HEK293 (cell line): ENCODE measurements around the gene SLC39A10.

Experiments
- CTCF ChIA-PET: fragments of 350-600 bp; formaldehyde crosslinking; extraction: SDS; loops from one replicate; lab custom pipeline; 2021; ENCODE audit warnings: antibody characterized with exemption; lab: Yijun Ruan, JAX
- POLR2A ChIA-PET: fragments of 300-600 bp; formaldehyde crosslinking; extraction: SDS; loops from one replicate; lab custom pipeline; 2020; ENCODE audit warnings: antibody characterized with exemption, inconsistent platforms; lab: Yijun Ruan, JAX
- H3K27ac ChIP-seq: fragments of 200-500 bp; sonication (Bioruptor generic); 2 replicates; pipeline ENCODE4 v1.5.1; 2014; ENCODE audit warnings: low read depth, low read length, control low read depth, inconsistent platforms; ENCODE audit errors: extremely low read depth
- H3K36me3 ChIP-seq, 2 experiments: fragments of 200-500 bp in 1 of 2; sonication (Bioruptor generic) in 1 of 2; 1 replicate in 1 of 2; 2 replicates in 1 of 2; pipeline ENCODE4 v1.5.1; 2014 to 2017; ENCODE audit warnings: inconsistent platforms in 2 of 2, low read length in 2 of 2; ENCODE audit not compliant: control insufficient read depth in 2 of 2, insufficient read depth in 1 of 2
- H3K4me1 ChIP-seq: fragments of 200-500 bp; sonication (Bioruptor generic); 2 replicates; pipeline ENCODE4 v1.5.1; 2014; ENCODE audit warnings: mild to moderate bottlenecking, low read length, inconsistent platforms; ENCODE audit not compliant: control insufficient read depth, insufficient read depth
- H3K4me3 ChIP-seq: 2 replicates; pipeline ENCODE4 v1.5.1; 2011; ENCODE audit warnings: low read depth, mild to moderate bottlenecking, control low read depth, low read length, moderate library complexity
- H3K9me3 ChIP-seq: fragments of 200-500 bp; sonication (Bioruptor generic); 2 replicates; pipeline ENCODE4 v1.5.1; 2014; ENCODE audit warnings: low read depth, low read length, inconsistent platforms; ENCODE audit not compliant: control insufficient read depth, insufficient read depth
- KLF8 ChIP-seq: fragments of 450-650 bp; formaldehyde crosslinking; IDR thresholded peaks from 2 replicates; pipeline ENCODE4 v1.5.1; 2016; ENCODE audit warnings: missing biosample characterization, missing genetic modification characterization
- SETDB1 ChIP-seq: IDR thresholded peaks from one replicate; pipeline ENCODE4 v1.6.1; 2017; ENCODE audit warnings: mild to moderate bottlenecking, low read length, moderate library complexity, mixed read lengths; ENCODE audit not compliant: insufficient read length
- YY1 ChIP-seq: fragments of 450-650 bp; formaldehyde crosslinking; IDR thresholded peaks from 2 replicates; pipeline ENCODE4 v1.5.1; 2018; ENCODE audit warnings: missing biosample characterization, missing genetic modification characterization
- ZBTB1 ChIP-seq: fragments of 450-650 bp; formaldehyde crosslinking; IDR thresholded peaks from 2 replicates; pipeline ENCODE4 v1.5.1; 2016; ENCODE audit warnings: missing biosample characterization, missing genetic modification characterization
- ZBTB17 ChIP-seq: fragments of 450-650 bp; formaldehyde crosslinking; IDR thresholded peaks from 2 replicates; pipeline ENCODE4 v1.5.1; 2016; ENCODE audit warnings: missing biosample characterization, missing genetic modification characterization
- ZEB2 ChIP-seq: fragments of 450-650 bp; formaldehyde crosslinking; IDR thresholded peaks from 2 replicates; pipeline ENCODE4 v1.5.1; 2016; ENCODE audit warnings: missing biosample characterization, missing genetic modification characterization
- ZNF19 ChIP-seq: fragments of 450-650 bp; formaldehyde crosslinking; IDR thresholded peaks from 2 replicates; pipeline ENCODE4; 2016; ENCODE audit warnings: missing biosample characterization, missing genetic modification characterization, low read depth
- ZNF324 ChIP-seq: fragments of 450-650 bp; formaldehyde crosslinking; IDR thresholded peaks from 2 replicates; pipeline ENCODE4 v1.5.1; 2016; ENCODE audit warnings: missing biosample characterization, missing genetic modification characterization
- ZNF394 ChIP-seq: fragments of 450-650 bp; formaldehyde crosslinking; IDR thresholded peaks from 2 replicates; pipeline ENCODE4 v1.5.1; 2016; ENCODE audit warnings: missing biosample characterization, missing genetic modification characterization, mild to moderate bottlenecking, moderate library complexity, borderline replicate concordance
- ZNF501 ChIP-seq: fragments of 450-650 bp; formaldehyde crosslinking; IDR thresholded peaks from 2 replicates; pipeline ENCODE4 v1.5.1; 2016; ENCODE audit warnings: missing biosample characterization, missing genetic modification characterization
- ZNF561 ChIP-seq: fragments of 450-650 bp; IDR thresholded peaks from 2 replicates; pipeline ENCODE4 v1.5.1; 2018; ENCODE audit warnings: missing biosample characterization, missing genetic modification characterization, borderline replicate concordance
- ZNF585B ChIP-seq: fragments of 450-650 bp; formaldehyde crosslinking; IDR thresholded peaks from 2 replicates; pipeline ENCODE4 v1.5.1; 2016; ENCODE audit warnings: missing biosample characterization, missing genetic modification characterization
- ZNF610 ChIP-seq: fragments of 450-650 bp; formaldehyde crosslinking; IDR thresholded peaks from 2 replicates; pipeline ENCODE4 v1.5.1; 2016; ENCODE audit warnings: missing biosample characterization, missing genetic modification characterization, borderline replicate concordance
- ZNF629 ChIP-seq: fragments of 450-650 bp; formaldehyde crosslinking; IDR thresholded peaks from 2 replicates; pipeline ENCODE4 v1.5.1; 2017; ENCODE audit warnings: missing biosample characterization, missing genetic modification characterization
- ZNF660 ChIP-seq: fragments of 450-650 bp; IDR thresholded peaks from 2 replicates; pipeline ENCODE4 v1.5.1; 2018; ENCODE audit warnings: missing biosample characterization, mild to moderate bottlenecking, missing genetic modification characterization
- ZXDB ChIP-seq: fragments of 450-650 bp; formaldehyde crosslinking; IDR thresholded peaks from 2 replicates; pipeline ENCODE4 v1.5.1; 2016; ENCODE audit warnings: missing biosample characterization, missing genetic modification characterization
- TF ChIP-seq, protein P1 (sequence below): fragments of 450-650 bp; formaldehyde crosslinking; IDR thresholded peaks from 2 replicates; pipeline ENCODE4 v1.5.1; 2016; ENCODE audit warnings: missing biosample characterization, missing genetic modification characterization
- TF ChIP-seq, protein P2 (sequence below): fragments of 450-650 bp; formaldehyde crosslinking; IDR thresholded peaks from 2 replicates; pipeline ENCODE4 v1.5.1; 2016; ENCODE audit warnings: missing biosample characterization, missing genetic modification characterization
- TF ChIP-seq, protein P3 (sequence below): fragments of 450-650 bp; formaldehyde crosslinking; IDR thresholded peaks from 2 replicates; pipeline ENCODE4 v1.5.1; 2016; ENCODE audit warnings: missing biosample characterization, missing genetic modification characterization
- TF ChIP-seq, protein P4 (sequence below): fragments of 450-650 bp; formaldehyde crosslinking; IDR thresholded peaks from 2 replicates; pipeline ENCODE4 v1.5.1; 2017; ENCODE audit warnings: missing biosample characterization, mild to moderate bottlenecking, missing genetic modification characterization, moderate library complexity
- TF ChIP-seq, protein P5 (sequence below): fragments of 450-650 bp; formaldehyde crosslinking; IDR thresholded peaks from 2 replicates; pipeline ENCODE4 v1.5.1; 2016; ENCODE audit warnings: missing biosample characterization, missing genetic modification characterization, low read depth

SLC39A10 gene, protein sequence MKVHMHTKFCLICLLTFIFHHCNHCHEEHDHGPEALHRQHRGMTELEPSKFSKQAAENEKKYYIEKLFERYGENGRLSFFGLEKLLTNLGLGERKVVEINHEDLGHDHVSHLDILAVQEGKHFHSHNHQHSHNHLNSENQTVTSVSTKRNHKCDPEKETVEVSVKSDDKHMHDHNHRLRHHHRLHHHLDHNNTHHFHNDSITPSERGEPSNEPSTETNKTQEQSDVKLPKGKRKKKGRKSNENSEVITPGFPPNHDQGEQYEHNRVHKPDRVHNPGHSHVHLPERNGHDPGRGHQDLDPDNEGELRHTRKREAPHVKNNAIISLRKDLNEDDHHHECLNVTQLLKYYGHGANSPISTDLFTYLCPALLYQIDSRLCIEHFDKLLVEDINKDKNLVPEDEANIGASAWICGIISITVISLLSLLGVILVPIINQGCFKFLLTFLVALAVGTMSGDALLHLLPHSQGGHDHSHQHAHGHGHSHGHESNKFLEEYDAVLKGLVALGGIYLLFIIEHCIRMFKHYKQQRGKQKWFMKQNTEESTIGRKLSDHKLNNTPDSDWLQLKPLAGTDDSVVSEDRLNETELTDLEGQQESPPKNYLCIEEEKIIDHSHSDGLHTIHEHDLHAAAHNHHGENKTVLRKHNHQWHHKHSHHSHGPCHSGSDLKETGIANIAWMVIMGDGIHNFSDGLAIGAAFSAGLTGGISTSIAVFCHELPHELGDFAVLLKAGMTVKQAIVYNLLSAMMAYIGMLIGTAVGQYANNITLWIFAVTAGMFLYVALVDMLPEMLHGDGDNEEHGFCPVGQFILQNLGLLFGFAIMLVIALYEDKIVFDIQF

DNA sequence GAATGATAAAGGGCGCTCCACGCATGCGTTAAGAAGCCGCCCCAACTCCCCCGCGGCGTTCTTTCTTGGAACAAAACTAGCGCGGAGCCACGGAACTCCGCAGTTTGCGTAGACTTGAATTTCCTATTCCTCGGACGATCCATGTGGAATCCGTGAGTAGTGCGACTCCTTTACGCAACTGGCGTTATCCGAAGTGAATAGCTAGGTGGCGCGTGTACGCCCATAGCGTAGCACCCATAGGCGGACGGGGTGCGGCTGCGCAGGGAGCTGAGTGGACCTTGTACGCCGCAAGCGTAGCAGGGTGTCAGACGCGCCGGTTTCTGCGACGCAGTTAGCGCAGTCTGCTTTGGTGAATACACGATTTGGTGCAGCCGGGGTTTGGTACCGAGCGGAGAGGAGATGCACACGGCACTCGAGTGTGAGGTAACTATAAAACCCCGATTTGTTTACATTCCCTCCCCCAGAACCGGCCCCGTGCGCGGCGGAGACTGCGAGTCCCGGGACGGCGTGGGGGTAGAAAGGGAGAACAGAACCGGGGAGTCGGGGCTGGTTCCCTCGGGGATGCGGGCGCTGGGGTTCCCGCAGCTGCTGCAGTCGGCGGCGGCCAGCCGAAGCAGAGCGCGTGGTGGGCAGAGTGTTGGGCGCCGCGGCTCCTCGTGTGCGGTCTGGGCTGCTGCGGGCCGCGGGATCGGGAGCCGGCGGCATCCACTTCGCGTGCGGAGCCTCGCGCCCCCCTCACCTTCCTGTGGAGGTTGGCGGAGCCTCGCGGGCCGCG is at the start of gene SLC39A10:
SLC39A10 (plus strand) TSS at position 368 of the 775 bp plus-strand sequence. CDS start 22,817 bp downstream, outside the sequence.
- CTCF ChIA-PET = interaction anchor here (0.5 to 1.3 kb wide), 8 partner anchors 12 to 394 kb away, joined by 3 to 5 read pairs (median 4); no protein-coding TSS in a partner anchor
- Histone ChIP-seq H3K27ac (peak within 1 kb of the TSS; percentile 86), H3K9me3 (no peaks in the 10 kb centered on the region), H3K4me3 (peak within 1 kb of the TSS; percentile 86), H3K36me3 (no peaks in the 10 kb centered on the region), H3K4me1 (no peaks in the 10 kb centered on the region)
- POLR2A ChIA-PET = interaction anchor here (0.6 to 1.7 kb wide), 13 partner anchors 9 to 1386 kb away, joined by 3 to 24 read pairs (median 3); no protein-coding TSS in a partner anchor
- TF ChIP-seq ZBTB17 (tag by site-specific recombination) (0 out of 2 replicates have a peak, but pooled peaks have one; percentile 17), SETDB1 (peak; percentile 51), YY1 (tag by site-specific recombination) (no peak), ZNF660 (tag by site-specific recombination) (peak; percentile 53; the same call in 1 of the 2 replicates), ZNF324 (tag by site-specific recombination) (no peak), ZXDB (tag by site-specific recombination) (peak; percentile 48; the same call in 1 of the 2 replicates), ZNF19 (tag by site-specific recombination) (peak; percentile 91; the same call in 1 of the 2 replicates), ZBTB1 (tag by site-specific recombination) (no peak), ZEB2 (peak; percentile 46; the same call in 1 of the 2 replicates), ZNF501 (tag by site-specific recombination) (0 out of 2 replicates have a peak, but pooled peaks have one; percentile 33), ZNF394 (0 out of 2 replicates have a peak, but pooled peaks have one; percentile 16), ZNF629 (tag by site-specific recombination) (peak; percentile 55), ZNF585B (tag by site-specific recombination) (no peak), ZNF610 (tag by site-specific recombination) (0 out of 2 replicates have a peak, but pooled peaks have one; percentile 21), KLF8 (tag by site-specific recombination) (no peak), ZNF561 (tag by site-specific recombination) (peak; percentile 41; the same call in 1 of the 2 replicates)
- TF ChIP-seq, protein P1, sequence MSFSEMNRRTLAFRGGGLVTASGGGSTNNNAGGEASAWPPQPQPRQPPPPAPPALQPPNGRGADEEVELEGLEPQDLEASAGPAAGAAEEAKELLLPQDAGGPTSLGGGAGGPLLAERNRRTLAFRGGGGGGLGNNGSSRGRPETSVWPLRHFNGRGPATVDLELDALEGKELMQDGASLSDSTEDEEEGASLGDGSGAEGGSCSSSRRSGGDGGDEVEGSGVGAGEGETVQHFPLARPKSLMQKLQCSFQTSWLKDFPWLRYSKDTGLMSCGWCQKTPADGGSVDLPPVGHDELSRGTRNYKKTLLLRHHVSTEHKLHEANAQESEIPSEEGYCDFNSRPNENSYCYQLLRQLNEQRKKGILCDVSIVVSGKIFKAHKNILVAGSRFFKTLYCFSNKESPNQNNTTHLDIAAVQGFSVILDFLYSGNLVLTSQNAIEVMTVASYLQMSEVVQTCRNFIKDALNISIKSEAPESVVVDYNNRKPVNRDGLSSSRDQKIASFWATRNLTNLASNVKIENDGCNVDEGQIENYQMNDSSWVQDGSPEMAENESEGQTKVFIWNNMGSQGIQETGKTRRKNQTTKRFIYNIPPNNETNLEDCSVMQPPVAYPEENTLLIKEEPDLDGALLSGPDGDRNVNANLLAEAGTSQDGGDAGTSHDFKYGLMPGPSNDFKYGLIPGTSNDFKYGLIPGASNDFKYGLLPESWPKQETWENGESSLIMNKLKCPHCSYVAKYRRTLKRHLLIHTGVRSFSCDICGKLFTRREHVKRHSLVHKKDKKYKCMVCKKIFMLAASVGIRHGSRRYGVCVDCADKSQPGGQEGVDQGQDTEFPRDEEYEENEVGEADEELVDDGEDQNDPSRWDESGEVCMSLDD (tag by site-specific recombination) = peak; percentile 38; the same call in 1 of the 2 replicates
- TF ChIP-seq, protein P2, sequence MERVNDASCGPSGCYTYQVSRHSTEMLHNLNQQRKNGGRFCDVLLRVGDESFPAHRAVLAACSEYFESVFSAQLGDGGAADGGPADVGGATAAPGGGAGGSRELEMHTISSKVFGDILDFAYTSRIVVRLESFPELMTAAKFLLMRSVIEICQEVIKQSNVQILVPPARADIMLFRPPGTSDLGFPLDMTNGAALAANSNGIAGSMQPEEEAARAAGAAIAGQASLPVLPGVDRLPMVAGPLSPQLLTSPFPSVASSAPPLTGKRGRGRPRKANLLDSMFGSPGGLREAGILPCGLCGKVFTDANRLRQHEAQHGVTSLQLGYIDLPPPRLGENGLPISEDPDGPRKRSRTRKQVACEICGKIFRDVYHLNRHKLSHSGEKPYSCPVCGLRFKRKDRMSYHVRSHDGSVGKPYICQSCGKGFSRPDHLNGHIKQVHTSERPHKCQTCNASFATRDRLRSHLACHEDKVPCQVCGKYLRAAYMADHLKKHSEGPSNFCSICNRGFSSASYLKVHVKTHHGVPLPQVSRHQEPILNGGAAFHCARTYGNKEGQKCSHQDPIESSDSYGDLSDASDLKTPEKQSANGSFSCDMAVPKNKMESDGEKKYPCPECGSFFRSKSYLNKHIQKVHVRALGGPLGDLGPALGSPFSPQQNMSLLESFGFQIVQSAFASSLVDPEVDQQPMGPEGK = peak; percentile 46; the same call in 1 of the 2 replicates
- TF ChIP-seq, protein P3, sequence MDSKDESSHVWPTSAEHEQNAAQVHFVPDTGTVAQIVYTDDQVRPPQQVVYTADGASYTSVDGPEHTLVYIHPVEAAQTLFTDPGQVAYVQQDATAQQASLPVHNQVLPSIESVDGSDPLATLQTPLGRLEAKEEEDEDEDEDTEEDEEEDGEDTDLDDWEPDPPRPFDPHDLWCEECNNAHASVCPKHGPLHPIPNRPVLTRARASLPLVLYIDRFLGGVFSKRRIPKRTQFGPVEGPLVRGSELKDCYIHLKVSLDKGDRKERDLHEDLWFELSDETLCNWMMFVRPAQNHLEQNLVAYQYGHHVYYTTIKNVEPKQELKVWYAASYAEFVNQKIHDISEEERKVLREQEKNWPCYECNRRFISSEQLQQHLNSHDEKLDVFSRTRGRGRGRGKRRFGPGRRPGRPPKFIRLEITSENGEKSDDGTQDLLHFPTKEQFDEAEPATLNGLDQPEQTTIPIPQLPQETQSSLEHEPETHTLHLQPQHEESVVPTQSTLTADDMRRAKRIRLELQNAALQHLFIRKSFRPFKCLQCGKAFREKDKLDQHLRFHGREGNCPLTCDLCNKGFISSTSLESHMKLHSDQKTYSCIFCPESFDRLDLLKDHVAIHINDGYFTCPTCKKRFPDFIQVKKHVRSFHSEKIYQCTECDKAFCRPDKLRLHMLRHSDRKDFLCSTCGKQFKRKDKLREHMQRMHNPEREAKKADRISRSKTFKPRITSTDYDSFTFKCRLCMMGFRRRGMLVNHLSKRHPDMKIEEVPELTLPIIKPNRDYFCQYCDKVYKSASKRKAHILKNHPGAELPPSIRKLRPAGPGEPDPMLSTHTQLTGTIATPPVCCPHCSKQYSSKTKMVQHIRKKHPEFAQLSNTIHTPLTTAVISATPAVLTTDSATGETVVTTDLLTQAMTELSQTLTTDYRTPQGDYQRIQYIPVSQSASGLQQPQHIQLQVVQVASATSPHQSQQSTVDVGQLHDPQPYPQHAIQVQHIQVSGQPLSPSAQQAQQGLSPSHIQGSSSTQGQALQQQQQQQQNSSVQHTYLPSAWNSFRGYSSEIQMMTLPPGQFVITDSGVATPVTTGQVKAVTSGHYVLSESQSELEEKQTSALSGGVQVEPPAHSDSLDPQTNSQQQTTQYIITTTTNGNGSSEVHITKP = peak; percentile 8; the same call in 1 of the 2 replicates
- TF ChIP-seq, protein P4, sequence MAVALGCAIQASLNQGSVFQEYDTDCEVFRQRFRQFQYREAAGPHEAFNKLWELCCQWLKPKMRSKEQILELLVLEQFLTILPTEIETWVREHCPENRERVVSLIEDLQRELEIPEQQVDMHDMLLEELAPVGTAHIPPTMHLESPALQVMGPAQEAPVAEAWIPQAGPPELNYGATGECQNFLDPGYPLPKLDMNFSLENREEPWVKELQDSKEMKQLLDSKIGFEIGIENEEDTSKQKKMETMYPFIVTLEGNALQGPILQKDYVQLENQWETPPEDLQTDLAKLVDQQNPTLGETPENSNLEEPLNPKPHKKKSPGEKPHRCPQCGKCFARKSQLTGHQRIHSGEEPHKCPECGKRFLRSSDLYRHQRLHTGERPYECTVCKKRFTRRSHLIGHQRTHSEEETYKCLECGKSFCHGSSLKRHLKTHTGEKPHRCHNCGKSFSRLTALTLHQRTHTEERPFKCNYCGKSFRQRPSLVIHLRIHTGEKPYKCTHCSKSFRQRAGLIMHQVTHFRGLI (tag by site-specific recombination) = peak; percentile 89
- TF ChIP-seq, protein P5, sequence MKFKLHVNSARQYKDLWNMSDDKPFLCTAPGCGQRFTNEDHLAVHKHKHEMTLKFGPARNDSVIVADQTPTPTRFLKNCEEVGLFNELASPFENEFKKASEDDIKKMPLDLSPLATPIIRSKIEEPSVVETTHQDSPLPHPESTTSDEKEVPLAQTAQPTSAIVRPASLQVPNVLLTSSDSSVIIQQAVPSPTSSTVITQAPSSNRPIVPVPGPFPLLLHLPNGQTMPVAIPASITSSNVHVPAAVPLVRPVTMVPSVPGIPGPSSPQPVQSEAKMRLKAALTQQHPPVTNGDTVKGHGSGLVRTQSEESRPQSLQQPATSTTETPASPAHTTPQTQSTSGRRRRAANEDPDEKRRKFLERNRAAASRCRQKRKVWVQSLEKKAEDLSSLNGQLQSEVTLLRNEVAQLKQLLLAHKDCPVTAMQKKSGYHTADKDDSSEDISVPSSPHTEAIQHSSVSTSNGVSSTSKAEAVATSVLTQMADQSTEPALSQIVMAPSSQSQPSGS (tag by site-specific recombination) = no peak
